Measurements from ENCODE around the gene CAPRIN2. TPM values are rescaled to one million over a fixed set of nuclear protein-coding genes. Genes with fewer than 3 reads are reported as not detected.

Gene CAPRIN2
- total and polyA plus RNA-seq, 2 of the 4 experiments (the other 2 are of a cell fraction) = 18.9 to 23.8 TPM

- ChIA-PET CTCF (interaction anchor here (1.3 kb wide), 1 partner anchor 9 kb away, joined by 6 read pairs; no protein-coding TSS in a partner anchor), POLR2A (ENCODE audit: unreplicated experiment) (no interaction called here)
- 100% methylated on average over 1 of the region's 2 CpGs; no CpG with 5 or more reads in 1 of the 2 experiments for WGBS, 2 experiments (ENCODE audit: extremely low coverage in 2 of 2, insufficient read length in 1 of 2)
These were observed 10.4 kb downstream of the CAPRIN2 start for GRCh38 chr12:30744321-30744720.

More at GRCh38 chr12:30744321-30744720, 10.4 kb downstream of the CAPRIN2 start:
- no peak overlapping the region for H2AFZ ChIP-seq (replicated peaks; ENCODE audit: low read length, poor library complexity)
- in situ Hi-C loops (cut with MboI; ENCODE audit: low sequenced_read_pairs) = no loop called here
- H2BK5ac ChIP-seq (ENCODE audit: low read depth, low read length, poor library complexity, severe bottlenecking) = no peak overlapping the region
- no peaks in the 10 kb centered on the region for H3K27me3 ChIP-seq (ENCODE audit: control insufficient read depth, insufficient read depth, low read length)
- no peak overlapping the region; the same call in 1 of the 2 replicates for H3K14ac ChIP-seq (replicated peaks; ENCODE audit: low read depth, low read length)
- no peak overlapping the region for H3K18ac ChIP-seq (ENCODE audit: low read depth, low read length)
- H3K4me2 ChIP-seq (ENCODE audit: low read depth, low read length) = no peak overlapping the region
- intact Hi-C loops (cut with micrococcal nuclease) = no loop called here
- no peaks in the 10 kb centered on the region for H4K20me1 ChIP-seq (ENCODE audit: insufficient read depth, low read length)
- no peak overlapping the region for H3K23ac ChIP-seq (ENCODE audit: low read depth, low read length)
- no peak for DNase-seq
- H3K27ac ChIP-seq (ENCODE audit: insufficient read depth, low read length) = no peak overlapping the region
- no peak for ATAC-seq (ENCODE audit: low read depth)
- no TSS peak for BruUV-seq (replicated peaks)
- no peak overlapping the region for H2BK20ac ChIP-seq (ENCODE audit: low read depth, low read length)
- no peak overlapping the region for H3K4me3 ChIP-seq (ENCODE audit: insufficient read depth, low read depth, low read length)
- no peak overlapping the region for H4K8ac ChIP-seq (ENCODE audit: low read depth in 2 of 2, low read length in 2 of 2)
- H3K56ac ChIP-seq (ENCODE audit: extremely low read depth, insufficient read depth, low read length) = no peak overlapping the region
- TF ChIP-seq CEBPB (IDR thresholded peaks at IDR 0.05; ENCODE audit: low read depth, low read length) (no peak), MAFK (IDR thresholded peaks at IDR 0.05; ENCODE audit: low read depth, low read length) (no peak)
- H3K4me1 ChIP-seq (ENCODE audit: control insufficient read depth, insufficient read depth, low read length) = no peaks in the 10 kb centered on the region
- peaks cover 5% of the 10 kb centered on the region; the same call in 1 of the 2 replicates for H3K9me1 ChIP-seq (ENCODE audit: insufficient read depth, low read length)
- no peak overlapping the region for H2BK15ac ChIP-seq (ENCODE audit: low read depth, low read length)
- no peaks in the 10 kb centered on the region for H3K9me3 ChIP-seq (ENCODE audit: control insufficient read depth, insufficient read depth, low read length)
- no peak overlapping the region for H4K91ac ChIP-seq (ENCODE audit: insufficient read depth, low read depth, low read length)
- dilution Hi-C loops (cut with HindIII; ENCODE audit: low sequenced_read_pairs, unreplicated experiment) = no loop called here
- no peak overlapping the region for H3K9ac ChIP-seq (ENCODE audit: low read depth, low read length)
- H2AK5ac ChIP-seq (ENCODE audit: low read depth, low read length) = no peak overlapping the region
- peaks cover 24 to 44% of the 10 kb centered on the region in 2 experiments for H3K79me1 ChIP-seq (ENCODE audit: low read depth in 1 of 2, low read length in 2 of 2)
- peaks cover 11% of the 10 kb centered on the region; the same call in 1 of the 2 replicates for H3K36me3 ChIP-seq (ENCODE audit: control insufficient read depth, insufficient read depth, low read length)
- H3K4ac ChIP-seq (ENCODE audit: low read depth, low read length) = no peak overlapping the region
- H2BK120ac ChIP-seq (ENCODE audit: low read depth, low read length) = no peak overlapping the region
- H4K5ac ChIP-seq (ENCODE audit: low read depth, low read length) = no peak overlapping the region
- H2AK9ac ChIP-seq (replicated peaks; ENCODE audit: low read depth, low read length, poor library complexity) = no peak overlapping the region

Measured in IMR-90 (cell line).